DND-41 (cell line): ENCODE results near the gene MRAP.

Experiments
- CTCF ChIP-seq: IDR thresholded peaks from 2 replicates; pipeline ENCODE4 v1.5.1; 2012; ENCODE audit warnings: borderline replicate concordance, low read length, moderate library complexity, mild to moderate bottlenecking; ENCODE audit not compliant: poor library complexity, severe bottlenecking; ENCODE audit errors: extremely low read depth
- EZH2 ChIP-seq: IDR thresholded peaks from 3 replicates; pipeline ENCODE4 v1.6.1; 2012; ENCODE audit warnings: borderline replicate concordance, low read depth, mild to moderate bottlenecking, moderate library complexity, low read length, inconsistent platforms; ENCODE audit not compliant: severe bottlenecking

- TF ChIP-seq CTCF (no peak), EZH2 (no peak)
These were observed 36.4 kb downstream of the MRAP start for GRCh38 chr21:32334980-32335531.
